ENCODE results near the gene OR2AG2.

Gene OR2AG2

DNA sequence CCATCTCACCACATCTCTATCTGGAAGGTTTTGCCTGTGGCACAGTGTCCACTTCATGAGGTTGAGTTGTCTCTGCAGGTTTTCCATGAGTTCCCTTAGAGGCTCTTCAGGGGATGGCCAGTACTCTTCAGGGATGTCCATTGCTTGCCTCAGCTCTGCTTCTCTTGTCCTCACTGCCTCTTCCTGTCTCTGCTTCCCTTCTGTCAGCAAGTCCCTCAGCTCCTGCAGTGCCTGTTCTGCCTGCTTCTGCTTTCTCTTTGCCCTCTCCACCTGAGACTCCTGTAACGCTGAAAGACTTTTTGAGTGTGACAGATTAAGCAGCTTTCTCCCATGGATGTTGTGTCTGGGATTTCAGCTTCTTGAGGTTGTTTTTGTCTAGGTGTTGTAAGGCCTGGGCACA is 50.4 kb downstream of the OR2AG2 start:
- no peak for TF ChIP-seq SIN3A (IDR thresholded peaks at IDR 0.05; ENCODE audit: borderline replicate concordance, insufficient read depth, low read length)
- TF ChIP-seq FOXP2 (optimal IDR thresholded peaks at IDR 0.05; ENCODE audit: borderline replicate concordance, extremely low read depth, extremely low read length, insufficient read depth), result no peak

DNA sequence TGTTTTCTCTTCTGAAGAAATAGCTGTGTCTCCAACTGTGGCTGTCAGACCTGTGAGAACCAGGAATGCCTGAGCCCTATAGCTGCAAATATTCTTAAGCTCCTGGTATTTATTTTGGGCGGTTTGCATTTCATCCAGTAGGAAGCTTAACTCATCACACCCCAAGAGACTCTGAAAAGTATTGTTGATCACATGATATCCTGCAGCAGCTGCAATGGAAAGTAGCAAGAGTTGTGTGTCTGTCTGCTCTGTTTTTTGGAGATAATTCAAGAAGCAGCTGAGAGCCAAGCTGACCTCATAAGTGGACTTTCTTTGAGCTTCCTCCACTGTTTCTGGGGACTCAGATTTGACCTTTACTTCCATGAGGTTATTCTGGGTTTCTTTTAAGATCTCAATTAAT is 52.2 kb downstream of the OR2AG2 start:
- TF ChIP-seq FOXP2 (optimal IDR thresholded peaks at IDR 0.05; ENCODE audit: borderline replicate concordance, extremely low read depth, extremely low read length, insufficient read depth) (no peak), SIN3A (IDR thresholded peaks at IDR 0.05; ENCODE audit: borderline replicate concordance, insufficient read depth, low read length) (no peak), TAF1 (IDR thresholded peaks at IDR 0.05; ENCODE audit: borderline replicate concordance, insufficient read depth, low read length) (no peak), POLR2AphosphoS5 (IDR thresholded peaks at IDR 0.05; ENCODE audit: low read depth, low read length) (no peak)
- TF ChIP-seq, protein P1, sequence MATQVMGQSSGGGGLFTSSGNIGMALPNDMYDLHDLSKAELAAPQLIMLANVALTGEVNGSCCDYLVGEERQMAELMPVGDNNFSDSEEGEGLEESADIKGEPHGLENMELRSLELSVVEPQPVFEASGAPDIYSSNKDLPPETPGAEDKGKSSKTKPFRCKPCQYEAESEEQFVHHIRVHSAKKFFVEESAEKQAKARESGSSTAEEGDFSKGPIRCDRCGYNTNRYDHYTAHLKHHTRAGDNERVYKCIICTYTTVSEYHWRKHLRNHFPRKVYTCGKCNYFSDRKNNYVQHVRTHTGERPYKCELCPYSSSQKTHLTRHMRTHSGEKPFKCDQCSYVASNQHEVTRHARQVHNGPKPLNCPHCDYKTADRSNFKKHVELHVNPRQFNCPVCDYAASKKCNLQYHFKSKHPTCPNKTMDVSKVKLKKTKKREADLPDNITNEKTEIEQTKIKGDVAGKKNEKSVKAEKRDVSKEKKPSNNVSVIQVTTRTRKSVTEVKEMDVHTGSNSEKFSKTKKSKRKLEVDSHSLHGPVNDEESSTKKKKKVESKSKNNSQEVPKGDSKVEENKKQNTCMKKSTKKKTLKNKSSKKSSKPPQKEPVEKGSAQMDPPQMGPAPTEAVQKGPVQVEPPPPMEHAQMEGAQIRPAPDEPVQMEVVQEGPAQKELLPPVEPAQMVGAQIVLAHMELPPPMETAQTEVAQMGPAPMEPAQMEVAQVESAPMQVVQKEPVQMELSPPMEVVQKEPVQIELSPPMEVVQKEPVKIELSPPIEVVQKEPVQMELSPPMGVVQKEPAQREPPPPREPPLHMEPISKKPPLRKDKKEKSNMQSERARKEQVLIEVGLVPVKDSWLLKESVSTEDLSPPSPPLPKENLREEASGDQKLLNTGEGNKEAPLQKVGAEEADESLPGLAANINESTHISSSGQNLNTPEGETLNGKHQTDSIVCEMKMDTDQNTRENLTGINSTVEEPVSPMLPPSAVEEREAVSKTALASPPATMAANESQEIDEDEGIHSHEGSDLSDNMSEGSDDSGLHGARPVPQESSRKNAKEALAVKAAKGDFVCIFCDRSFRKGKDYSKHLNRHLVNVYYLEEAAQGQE (IDR thresholded peaks at IDR 0.05; ENCODE audit: insufficient read depth in 1 of 2, low read depth in 2 of 2, low read length in 2 of 2), result no peak

DNA sequence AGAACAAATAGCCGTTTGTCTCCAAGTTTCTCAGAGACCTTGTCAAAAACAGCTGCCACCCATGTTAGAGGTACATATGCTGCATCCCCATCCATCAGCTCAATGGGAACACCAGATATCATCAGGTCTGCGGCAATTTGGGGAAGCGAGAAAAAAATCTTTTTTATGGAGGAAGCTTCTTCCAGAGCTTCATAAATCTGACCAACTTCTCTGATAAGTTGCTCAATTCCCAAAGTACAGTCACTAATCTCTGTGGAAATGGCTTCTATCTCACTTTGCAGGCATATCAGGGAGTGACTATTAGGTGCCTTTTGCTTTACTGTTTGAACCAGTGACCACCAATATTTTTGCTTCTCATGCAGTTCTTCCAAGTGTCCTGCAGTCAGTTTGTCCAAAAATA is 54.4 kb downstream of the OR2AG2 start:
- TF ChIP-seq FOXP2 (optimal IDR thresholded peaks at IDR 0.05; ENCODE audit: borderline replicate concordance, extremely low read depth, extremely low read length, insufficient read depth), result no peak
- TF ChIP-seq TAF1 (IDR thresholded peaks at IDR 0.05; ENCODE audit: borderline replicate concordance, insufficient read depth, low read length), result no peak
- TF ChIP-seq, protein P1 (IDR thresholded peaks at IDR 0.05; ENCODE audit: insufficient read depth in 1 of 2, low read depth in 2 of 2, low read length in 2 of 2), result no peak
- TF ChIP-seq SIN3A (IDR thresholded peaks at IDR 0.05; ENCODE audit: borderline replicate concordance, insufficient read depth, low read length), result no peak
- no peak for TF ChIP-seq POLR2AphosphoS5 (IDR thresholded peaks at IDR 0.05; ENCODE audit: low read depth, low read length)
